ENCODE data around the gene ZNF683.
"Not testable (repeated sequence)": the region's sequence is repeated elsewhere in the genome, so short reads cannot be mapped to it uniquely, and the experiment has no call there.

ZNF683 gene

DNA sequence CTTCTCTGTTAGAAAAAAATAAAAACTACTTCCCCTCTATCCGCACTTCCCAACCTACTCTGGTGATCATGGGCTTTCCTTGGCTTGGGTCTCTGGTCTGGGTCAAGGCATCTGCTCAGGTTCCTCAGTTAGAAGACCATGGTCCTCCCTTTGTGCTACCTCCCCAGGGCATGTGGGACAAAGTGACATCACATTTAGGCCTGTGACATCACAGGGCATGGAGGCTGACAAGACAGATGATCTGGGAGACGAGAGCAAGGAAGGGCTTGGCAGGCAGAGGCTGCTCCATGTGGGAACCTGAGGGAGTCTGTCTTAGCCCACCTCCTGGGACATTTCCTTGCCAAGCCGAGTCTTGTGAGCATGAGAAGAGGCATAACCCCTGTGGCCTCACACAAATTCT is at the start of gene ZNF683:
TSS of gene ZNF683 (minus strand) at position 140 of the 400 bp plus-strand sequence. CDS start 4,179 bp downstream, outside the sequence.
- in situ Hi-C loops (cut with MboI; ENCODE audit: low sequenced_read_pairs) = not testable (repeated sequence)

DNA sequence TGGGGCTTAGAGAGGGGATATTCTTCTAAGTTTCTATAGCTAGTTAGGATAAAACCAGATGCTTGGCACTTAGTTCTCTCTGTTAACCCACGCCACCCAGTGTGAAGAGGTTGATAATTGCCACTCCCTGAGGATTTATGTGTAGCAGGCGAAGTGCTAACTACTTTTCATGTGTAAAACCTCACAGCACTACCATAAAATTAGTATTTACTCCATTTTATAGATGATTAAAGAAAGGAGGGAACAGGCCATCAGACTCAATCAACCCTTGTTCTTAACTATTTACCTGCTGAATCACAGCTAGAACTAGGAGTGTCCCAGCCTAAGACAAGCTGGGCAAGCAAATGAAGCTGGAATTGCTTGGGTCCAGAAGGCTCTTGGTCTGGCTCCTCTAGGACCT is 46.9 kb upstream of the ZNF683 start:
- in situ Hi-C loops (cut with MboI; ENCODE audit: low sequenced_read_pairs) = no loop called here

GRCh38 chr1:26418865-26419349 is 46.4 kb upstream of the ZNF683 start:
- in situ Hi-C loops (cut with MboI; ENCODE audit: low sequenced_read_pairs) = no loop called here

DNA sequence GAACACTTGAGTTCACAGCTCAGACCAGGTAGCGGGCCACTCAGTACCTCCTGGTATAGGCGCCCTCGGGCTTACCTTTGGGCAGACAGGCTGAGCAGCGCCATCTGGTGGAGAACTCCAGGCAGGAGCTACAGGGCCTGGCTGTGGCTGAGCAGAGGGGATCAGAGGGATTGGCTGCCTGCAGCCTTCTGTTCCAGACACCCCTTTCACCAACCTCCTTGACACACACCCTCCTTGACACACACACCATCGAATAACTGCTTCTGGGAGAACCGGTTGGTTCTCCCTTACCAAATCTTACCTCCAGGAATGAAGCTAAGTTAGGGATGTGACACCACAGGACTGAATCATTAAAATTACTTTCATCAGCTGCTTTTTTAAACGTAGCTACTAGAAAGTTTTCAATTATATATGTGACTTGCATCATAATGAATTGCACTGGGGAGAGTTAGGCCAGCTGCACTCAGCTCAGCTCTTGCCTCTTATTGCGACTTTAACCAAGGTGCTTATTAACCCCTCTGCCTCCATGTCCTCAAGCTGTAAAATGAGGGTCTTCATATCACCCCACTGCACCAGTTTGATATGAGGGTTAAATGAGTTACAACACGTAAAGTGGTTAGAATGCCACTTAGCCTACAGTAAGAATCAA is 44.7 kb upstream of the ZNF683 start:
- in situ Hi-C loops (cut with MboI; ENCODE audit: low sequenced_read_pairs) = no loop called here

GRCh38 chr1:26413031-26413430 is 40.5 kb upstream of the ZNF683 start:
- in situ Hi-C loops (cut with MboI; ENCODE audit: low sequenced_read_pairs) = no loop called here

- in situ Hi-C loops (cut with MboI; ENCODE audit: low sequenced_read_pairs) = no loop called here
Observed at GRCh38 chr1:26412180-26412840, 39.8 kb upstream of the ZNF683 start.

GRCh38 chr1:26411624-26412074 is 39.1 kb upstream of the ZNF683 start:
- in situ Hi-C loops (cut with MboI; ENCODE audit: low sequenced_read_pairs) = no loop called here

GRCh38 chr1:26410706-26411623 is 38.4 kb upstream of the ZNF683 start, which contains the start of gene LIN28A:
Gene LIN28A, plus strand, starts transcription at chr1:26410817. Its CDS starts 75 bp downstream, at chr1:26410892.
- in situ Hi-C loops (cut with MboI; ENCODE audit: low sequenced_read_pairs) = no loop called here

GRCh38 chr1:26409191-26409807 is 36.7 kb upstream of the ZNF683 start:
- in situ Hi-C loops (cut with MboI; ENCODE audit: low sequenced_read_pairs) = no loop called here

DNA sequence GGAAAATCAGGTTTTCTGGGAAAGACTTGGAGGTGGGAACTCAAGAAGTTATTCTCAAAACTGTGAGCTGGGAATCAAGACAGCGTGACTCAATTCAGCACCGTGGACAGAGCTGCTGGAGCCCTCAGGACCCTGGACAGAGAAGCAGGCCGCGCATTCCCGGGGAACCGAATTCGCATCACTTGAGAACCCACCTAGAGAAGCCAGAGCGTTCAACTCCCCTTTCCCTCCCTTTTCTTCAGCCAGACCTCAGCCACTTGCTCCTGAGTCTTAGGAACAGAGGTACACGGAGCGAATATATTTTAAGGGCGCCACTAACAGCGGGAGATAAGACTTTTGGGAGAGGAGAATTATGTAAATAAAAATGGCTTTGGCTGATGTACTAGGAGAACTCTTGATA is 36.1 kb upstream of the ZNF683 start:
- in situ Hi-C loops (cut with MboI; ENCODE audit: low sequenced_read_pairs) = no loop called here

GRCh38 chr1:26405281-26405915 is 32.8 kb upstream of the ZNF683 start:
- in situ Hi-C loops (cut with MboI; ENCODE audit: low sequenced_read_pairs) = no loop called here

DNA sequence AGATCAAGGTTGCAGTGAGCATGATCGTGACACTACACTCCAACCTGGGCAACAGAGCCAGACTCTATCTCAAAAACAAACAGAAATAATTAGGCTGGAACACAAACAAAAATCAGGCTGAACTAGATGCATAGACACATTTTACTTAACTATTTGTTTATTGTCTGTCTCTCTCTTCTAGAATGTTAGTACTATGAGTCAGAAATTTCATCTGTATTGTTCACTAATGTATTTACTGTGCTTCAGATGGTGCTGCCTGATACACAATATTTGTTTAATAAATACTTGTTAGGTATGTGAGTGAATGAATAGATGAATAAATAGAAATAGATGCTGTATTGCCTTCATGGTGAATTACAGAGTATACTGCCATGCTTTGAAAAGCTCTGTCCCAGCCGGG is 32.1 kb upstream of the ZNF683 start:
- in situ Hi-C loops (cut with MboI; ENCODE audit: low sequenced_read_pairs) = no loop called here

DNA sequence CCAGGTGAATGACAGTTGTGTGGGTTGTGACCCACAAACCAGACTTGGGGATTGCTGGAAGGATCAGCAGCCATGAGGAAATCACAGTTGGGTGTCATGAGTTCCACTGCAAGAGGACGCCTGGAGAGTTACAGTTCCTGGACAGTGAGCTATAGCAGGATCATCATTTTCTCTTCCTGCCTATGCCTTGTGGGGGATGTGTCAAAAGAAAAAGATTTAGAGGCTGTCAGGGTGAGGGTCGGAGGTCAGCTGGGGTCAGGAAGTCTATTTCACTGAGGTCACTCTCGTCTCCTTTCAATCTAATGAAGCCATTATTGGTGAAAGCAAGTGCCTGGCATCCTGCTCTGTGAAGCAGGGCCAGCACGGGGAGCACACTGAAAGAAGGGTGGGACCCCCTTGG is 31.1 kb upstream of the ZNF683 start:
- in situ Hi-C loops (cut with MboI; ENCODE audit: low sequenced_read_pairs) = no loop called here

DNA sequence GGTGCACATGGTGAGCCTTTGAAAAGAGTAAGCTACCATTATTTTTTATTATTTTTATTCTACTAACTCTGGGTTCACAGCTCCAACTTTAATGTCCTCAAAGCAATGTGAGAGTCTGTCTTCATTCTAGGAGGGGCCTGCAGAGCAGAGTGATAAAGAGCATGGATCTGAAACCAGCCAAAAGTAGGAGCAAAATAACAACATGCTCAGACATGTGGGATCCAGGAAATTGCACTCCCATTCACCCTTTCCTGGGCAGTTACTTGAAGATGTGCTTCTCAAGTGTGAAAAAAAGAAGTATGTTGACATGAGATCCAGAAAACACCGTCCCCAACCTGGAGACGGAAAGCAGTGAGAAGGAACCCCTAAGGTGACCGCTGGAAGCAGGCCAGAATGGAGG is 29.3 kb upstream of the ZNF683 start:
- in situ Hi-C loops (cut with MboI; ENCODE audit: low sequenced_read_pairs) = no loop called here

- in situ Hi-C loops (cut with MboI; ENCODE audit: low sequenced_read_pairs) = no loop called here
Observed at GRCh38 chr1:26399034-26399433, 26.5 kb upstream of the ZNF683 start.

DNA sequence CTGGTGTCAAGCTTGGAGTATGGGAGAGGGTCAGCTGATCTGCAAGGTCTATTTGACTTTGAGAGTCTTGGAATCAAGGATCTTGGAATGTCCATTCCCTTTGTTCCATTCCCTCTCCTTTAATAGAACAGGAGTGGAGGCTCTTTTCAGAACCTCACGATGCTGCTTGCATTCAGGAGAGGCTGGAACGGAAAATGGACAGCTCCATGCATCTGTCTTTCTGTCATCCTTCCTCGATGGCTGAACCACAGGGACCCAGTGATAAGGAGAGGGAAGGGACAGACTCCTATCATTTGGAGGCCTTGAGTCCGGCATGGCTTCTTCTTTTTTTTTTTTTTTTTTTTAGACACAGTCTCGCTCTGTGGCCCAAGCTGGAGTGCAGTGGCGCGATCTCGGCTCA is 23.2 kb upstream of the ZNF683 start:
- in situ Hi-C loops (cut with MboI; ENCODE audit: low sequenced_read_pairs) = no loop called here

DNA sequence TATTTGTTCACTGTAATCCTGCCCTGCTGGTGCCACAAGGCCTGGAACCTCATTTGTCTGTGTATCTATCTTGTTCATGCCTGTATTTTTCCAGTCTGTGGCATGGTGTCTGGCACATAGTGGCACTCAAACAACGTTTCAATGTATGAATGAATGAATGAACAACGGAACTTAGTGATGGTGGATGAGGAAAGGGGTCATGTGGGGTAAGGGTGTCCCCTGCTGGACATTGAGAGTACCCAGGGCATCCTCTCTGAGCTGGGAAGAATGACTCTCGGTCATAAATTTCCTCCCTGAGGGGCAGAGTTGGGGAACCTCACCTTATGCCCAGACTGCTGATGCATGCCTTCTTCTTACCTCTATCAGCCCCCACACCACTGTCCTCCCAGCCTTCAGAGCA is 18.9 kb upstream of the ZNF683 start:
- in situ Hi-C loops (cut with MboI; ENCODE audit: low sequenced_read_pairs) = no loop called here

GRCh38 chr1:26389604-26390247 is 17.2 kb upstream of the ZNF683 start:
- in situ Hi-C loops (cut with MboI; ENCODE audit: low sequenced_read_pairs) = no loop called here

- in situ Hi-C loops (cut with MboI; ENCODE audit: low sequenced_read_pairs) = no loop called here
Observed at GRCh38 chr1:26388791-26389445, 16.4 kb upstream of the ZNF683 start.

Data from HL-60/S4 treated with retinoic acid at 250 ng/mL for 4 days and 3 days (cell line).